Spleen (tissue), 11 donors: ENCODE measurements around the gene SMOC2. TPM values are rescaled to one million over a fixed set of nuclear protein-coding genes. Genes with fewer than 3 reads are reported as not detected.
"Not testable (repeated sequence)": the region's sequence is repeated elsewhere in the genome, so short reads cannot be mapped to it uniquely, and the experiment has no call there.

Experiments used
- DNase-seq: peaks from one replicate; pipeline ENCODE4 v3.0.0-alpha.2; 2020
- H3K27ac ChIP-seq, 8 donors: fragments of 200-600 bp; sonication (generic) in 7 of 8; 1 replicate in 4 of 8; 2 replicates in 4 of 8; pipeline versions ENCODE4 v1.5.0 to v1.8.0; 2016 to 2021; ENCODE audit warnings: inconsistent platforms in 4 of 8, mild to moderate bottlenecking in 4 of 8, moderate library complexity in 1 of 8
- H3K27me3 ChIP-seq, 7 donors: fragments of 200-600 bp; sonication (generic) in 6 of 7; replicated peaks in 1 of 7; 1 replicate in 4 of 7; 2 replicates in 3 of 7; pipeline versions ENCODE4 v1.5.0 to v1.8.0; 2016 to 2021; ENCODE audit warnings: inconsistent platforms in 3 of 7, mild to moderate bottlenecking in 1 of 7
- H3K36me3 ChIP-seq, 6 donors: fragments of 200-600 bp; sonication (generic) in 5 of 6; 1 replicate in 4 of 6; 2 replicates in 2 of 6; pipeline versions ENCODE4 v1.5.0 to v1.8.0; 2016 to 2021; ENCODE audit warnings: inconsistent platforms in 2 of 6
- H3K4me1 ChIP-seq, 6 donors: fragments of 200-600 bp; sonication (generic) in 5 of 6; 1 replicate in 3 of 6; 2 replicates in 3 of 6; pipeline versions ENCODE4 v1.5.0 to v1.8.0; 2016 to 2021; ENCODE audit warnings: inconsistent platforms in 3 of 6
- H3K4me3 ChIP-seq, 8 donors: fragments of 200-600 bp; sonication (generic) in 7 of 8; 1 replicate in 4 of 8; 2 replicates in 4 of 8; pipeline versions ENCODE4 v1.5.0 to v1.8.0; 2016 to 2021; ENCODE audit warnings: inconsistent platforms in 4 of 8, mild to moderate bottlenecking in 4 of 8, moderate library complexity in 2 of 8
- H3K9me3 ChIP-seq, 8 donors: fragments of 200-600 bp; sonication (generic) in 7 of 8; 1 replicate in 4 of 8; 2 replicates in 4 of 8; pipeline versions ENCODE4 v1.5.0 to v1.8.0; 2016 to 2021; ENCODE audit warnings: inconsistent platforms in 4 of 8
- POLR2A ChIP-seq, 3 donors: fragments of 450-650 bp; IDR thresholded peaks; one replicate each; pipeline ENCODE4 v1.5.1; 2017; ENCODE audit warnings: antibody characterized with exemption in 3 of 3, mild to moderate bottlenecking in 1 of 3
- POLR2AphosphoS5 ChIP-seq, 3 donors: sonication (generic); formaldehyde crosslinking; IDR thresholded peaks; one replicate each; pipeline ENCODE4 v1.5.1; 2017; ENCODE audit warnings: antibody characterized with exemption in 3 of 3
- WGBS, 5 donors: extraction: QIAGEN DNeasy Blood & Tissue Kit in 3 of 5; methylation state at CpG; one replicate each; pipeline versions ENCODE4 v1.1.5 to v1.1.7; 2013 to 2018; 5-methylcytosine and 5-hydroxymethylcytosine counted together
- intact Hi-C: fragments of 100-400 bp; cut with DNase I; formaldehyde crosslinking; loops from one replicate; pipeline ENCODE4 v1.15.0; 2023; ENCODE audit warnings: low total_unique reads
- polyA plus RNA-seq, 3 donors: library from polyadenylated mRNA; stranded (reverse); fragments of 200-250 nt; gene quantifications; one replicate each; pipeline ENCODE4 v1.2.1, GENCODE V29; 2013
- total RNA-seq, 7 donors: library from RNA; depleted of rRNA in 3 of 7; stranded (reverse); fragments of >200 nt in 3 of 7; fragmentation: NEBNext Ultra II Directional in 4 of 7; extraction: Animal tissue kit (Norgen Biotek cat#: 25700) in 4 of 7; gene quantifications; one replicate each; pipeline versions ENCODE4 v1.1.0 to v1.2.1, GENCODE V29; 2016 to 2021
- TF ChIP-seq, protein P1 (sequence below), 11 experiments: fragments of 200-600 bp in 7 of 11; fragments of 450-650 bp in 4 of 11; sonication (generic) in 4 of 11; IDR thresholded peaks in 8 of 11; conservative IDR thresholded peaks in 3 of 11; 1 replicate in 7 of 11; 2 replicates in 4 of 11; pipeline versions ENCODE4 v1.4.0 to v1.8.0; 2016 to 2021; ENCODE audit warnings: antibody characterized with exemption in 11 of 11, inconsistent platforms in 4 of 11, mild to moderate bottlenecking in 1 of 11
- donor health status: healthy with polysubstance abuse.
- donor health status: DM: no; HTN: no; CAD: no; lungs with moderate emphysema.
- donor health status: DM: no; HTN: no; CAD: no.
- donor health status: Bipolar disorder and iron deficiency.
- donor health status: healthy.
- donor health status: DM: no; HTN: no; CAD: no.
- donor health status: DM: yes; HTN: yes; CAD: no.

The SMOC2 gene
- total and polyA plus RNA-seq, 10 donors, result 0.94 to 7.6 (median 1.8) TPM

DNA sequence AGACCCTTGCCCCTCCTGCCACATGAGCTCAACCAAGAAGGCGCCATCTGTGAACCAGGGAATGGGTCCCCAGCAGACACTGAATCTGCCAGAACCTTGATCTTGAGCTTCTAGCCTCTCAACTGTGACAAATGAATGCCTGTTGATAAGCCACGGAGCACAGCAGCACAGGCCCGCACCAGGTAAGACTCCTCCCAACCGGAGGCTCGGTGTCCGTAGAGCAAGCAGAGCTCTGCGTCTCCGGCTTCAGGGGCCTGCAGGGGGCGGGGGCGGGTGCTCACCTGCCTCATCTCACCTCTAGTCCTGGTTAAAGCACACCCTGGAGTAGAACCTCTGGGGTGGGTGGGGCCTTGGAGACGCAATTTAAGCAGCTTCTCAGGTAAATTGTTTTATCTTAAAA, 122.7 kb downstream of the SMOC2 start:
- H3K4me1 ChIP-seq, result no peaks in the 10 kb centered on the region
- intact Hi-C loops, result no loop called here
- no peak overlapping the region for H3K27ac ChIP-seq
- TF ChIP-seq POLR2AphosphoS5 (IDR thresholded peaks at IDR 0.05) (no peak), POLR2A (IDR thresholded peaks at IDR 0.05) (no peak)
- TF ChIP-seq, protein P1, sequence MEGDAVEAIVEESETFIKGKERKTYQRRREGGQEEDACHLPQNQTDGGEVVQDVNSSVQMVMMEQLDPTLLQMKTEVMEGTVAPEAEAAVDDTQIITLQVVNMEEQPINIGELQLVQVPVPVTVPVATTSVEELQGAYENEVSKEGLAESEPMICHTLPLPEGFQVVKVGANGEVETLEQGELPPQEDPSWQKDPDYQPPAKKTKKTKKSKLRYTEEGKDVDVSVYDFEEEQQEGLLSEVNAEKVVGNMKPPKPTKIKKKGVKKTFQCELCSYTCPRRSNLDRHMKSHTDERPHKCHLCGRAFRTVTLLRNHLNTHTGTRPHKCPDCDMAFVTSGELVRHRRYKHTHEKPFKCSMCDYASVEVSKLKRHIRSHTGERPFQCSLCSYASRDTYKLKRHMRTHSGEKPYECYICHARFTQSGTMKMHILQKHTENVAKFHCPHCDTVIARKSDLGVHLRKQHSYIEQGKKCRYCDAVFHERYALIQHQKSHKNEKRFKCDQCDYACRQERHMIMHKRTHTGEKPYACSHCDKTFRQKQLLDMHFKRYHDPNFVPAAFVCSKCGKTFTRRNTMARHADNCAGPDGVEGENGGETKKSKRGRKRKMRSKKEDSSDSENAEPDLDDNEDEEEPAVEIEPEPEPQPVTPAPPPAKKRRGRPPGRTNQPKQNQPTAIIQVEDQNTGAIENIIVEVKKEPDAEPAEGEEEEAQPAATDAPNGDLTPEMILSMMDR (IDR thresholded peaks at IDR 0.05 in 8 of 11, conservative IDR thresholded peaks at IDR 0.05 in 3 of 11), result no peak
- peaks cover 0 to 38% (median 0%) of the 10 kb centered on the region in 7 donors for H3K27me3 ChIP-seq
- no peaks in the 10 kb centered on the region for H3K36me3 ChIP-seq
- no peaks in the 10 kb centered on the region for H3K9me3 ChIP-seq
- no peak for DNase-seq
- WGBS, 5 donors, result 63 to 72% (median 70%) methylated on average over 11 of the region's 11 CpGs
- no peak overlapping the region for H3K4me3 ChIP-seq

DNA sequence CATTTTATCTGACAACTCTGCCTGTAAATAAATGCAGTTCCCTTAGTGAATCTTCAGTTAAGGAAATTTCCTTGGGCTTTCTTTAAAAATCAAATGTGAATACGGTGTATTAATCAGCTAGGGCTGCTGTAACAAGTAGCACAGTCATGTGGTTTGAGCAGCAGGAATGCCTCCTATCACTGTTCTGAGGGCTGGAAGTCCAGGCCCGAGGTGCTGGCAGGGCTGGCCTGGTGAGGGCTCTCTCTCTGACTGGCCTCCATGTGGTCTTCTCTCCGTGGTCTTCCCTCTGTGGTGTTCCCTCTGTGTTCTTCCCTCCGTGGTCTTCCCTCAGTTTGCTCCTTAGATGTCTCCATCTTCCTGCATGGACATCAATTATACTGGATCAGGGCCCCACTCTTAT, 124.1 kb downstream of the SMOC2 start:
- no peak overlapping the region for H3K4me3 ChIP-seq
- no peak overlapping the region for H3K27ac ChIP-seq
- H3K27me3 ChIP-seq, result peaks cover 0 to 38% (median 0%) of the 10 kb centered on the region in 7 donors
- no peaks in the 10 kb centered on the region for H3K4me1 ChIP-seq
- 73 to 88% (median 85%) methylated on average over 4 of the region's 4 CpGs for WGBS, 5 donors
- no peak for DNase-seq
- no peaks in the 10 kb centered on the region for H3K9me3 ChIP-seq
- no peaks in the 10 kb centered on the region for H3K36me3 ChIP-seq
- intact Hi-C loops, result no loop called here
- no peak for TF ChIP-seq POLR2A (IDR thresholded peaks at IDR 0.05)
- TF ChIP-seq, protein P1 (IDR thresholded peaks at IDR 0.05 in 8 of 11, conservative IDR thresholded peaks at IDR 0.05 in 3 of 11), result no peak
- no peak for TF ChIP-seq POLR2AphosphoS5 (IDR thresholded peaks at IDR 0.05)

DNA sequence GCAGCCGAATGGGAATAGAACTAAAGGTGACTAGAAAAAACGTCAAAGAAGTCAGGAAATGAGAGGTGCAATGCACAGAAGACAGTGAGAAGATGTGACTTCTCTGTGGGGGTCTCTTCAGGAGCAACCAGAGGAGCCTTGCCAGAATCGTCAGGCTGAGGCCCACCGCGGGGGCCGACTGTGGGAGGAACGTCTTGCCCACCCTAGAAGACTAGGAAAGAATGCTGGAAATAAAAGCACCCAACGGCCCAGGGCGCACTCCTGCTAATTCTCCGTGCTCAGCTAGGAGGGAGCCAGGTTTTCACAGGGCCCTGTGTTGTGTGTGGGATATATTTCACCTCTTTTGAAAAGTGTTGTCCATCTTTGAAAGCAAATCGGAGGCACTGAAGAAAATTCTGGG, 129.2 kb downstream of the SMOC2 start:
- H3K9me3 ChIP-seq, result peaks cover 0 to 3% (median 0%) of the 10 kb centered on the region in 8 donors
- TF ChIP-seq POLR2A (IDR thresholded peaks at IDR 0.05), result no peak
- TF ChIP-seq POLR2AphosphoS5 (IDR thresholded peaks at IDR 0.05), result no peak
- TF ChIP-seq, protein P1 (IDR thresholded peaks at IDR 0.05 in 8 of 11, conservative IDR thresholded peaks at IDR 0.05 in 3 of 11), result no peak
- no peaks in the 10 kb centered on the region for H3K4me1 ChIP-seq
- 70 to 84% (median 76%) methylated on average over 11 of the region's 11 CpGs for WGBS, 5 donors
- peaks cover 0 to 10% (median 0%) of the 10 kb centered on the region in 7 donors for H3K27me3 ChIP-seq
- no peak for DNase-seq
- no peaks in the 10 kb centered on the region for H3K36me3 ChIP-seq
- intact Hi-C loops, result no loop called here
- H3K4me3 ChIP-seq, result no peak overlapping the region
- no peak overlapping the region for H3K27ac ChIP-seq

DNA sequence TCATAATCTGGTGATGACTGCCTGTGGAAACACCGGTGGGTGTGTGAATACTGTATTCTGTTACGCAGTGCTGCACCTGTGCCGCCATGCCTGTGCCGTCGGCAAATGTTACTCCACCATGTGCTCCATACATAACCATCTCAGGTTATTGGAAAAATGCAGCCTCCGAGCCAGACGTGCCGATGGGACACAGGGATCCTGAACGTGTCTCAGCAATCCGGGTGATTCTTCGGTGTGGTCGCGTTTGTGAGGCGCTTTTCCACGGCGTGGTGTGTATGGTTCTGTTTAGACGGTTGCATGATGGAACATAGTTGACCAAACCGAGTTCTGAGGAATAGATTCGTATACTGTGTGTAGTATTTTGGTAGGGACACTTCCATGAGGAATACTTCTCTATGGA, 130.3 kb downstream of the SMOC2 start:
- Histone ChIP-seq H3K4me1 (no peaks in the 10 kb centered on the region), H3K36me3 (no peaks in the 10 kb centered on the region), H3K9me3 (peaks cover 0 to 3% (median 0%) of the 10 kb centered on the region in 8 donors), H3K27ac (no peak overlapping the region), H3K4me3 (no peak overlapping the region), H3K27me3 (peaks cover 0 to 7% (median 0%) of the 10 kb centered on the region in 7 donors)
- no peak for TF ChIP-seq POLR2A (IDR thresholded peaks at IDR 0.05)
- no peak for TF ChIP-seq POLR2AphosphoS5 (IDR thresholded peaks at IDR 0.05)
- TF ChIP-seq, protein P1 (IDR thresholded peaks at IDR 0.05 in 8 of 11, conservative IDR thresholded peaks at IDR 0.05 in 3 of 11), result no peak
- intact Hi-C loops, result no loop called here
- 94 to 97% (median 96%) methylated on average over 19 of the region's 19 CpGs for WGBS, 5 donors
- DNase-seq, result no peak

DNA sequence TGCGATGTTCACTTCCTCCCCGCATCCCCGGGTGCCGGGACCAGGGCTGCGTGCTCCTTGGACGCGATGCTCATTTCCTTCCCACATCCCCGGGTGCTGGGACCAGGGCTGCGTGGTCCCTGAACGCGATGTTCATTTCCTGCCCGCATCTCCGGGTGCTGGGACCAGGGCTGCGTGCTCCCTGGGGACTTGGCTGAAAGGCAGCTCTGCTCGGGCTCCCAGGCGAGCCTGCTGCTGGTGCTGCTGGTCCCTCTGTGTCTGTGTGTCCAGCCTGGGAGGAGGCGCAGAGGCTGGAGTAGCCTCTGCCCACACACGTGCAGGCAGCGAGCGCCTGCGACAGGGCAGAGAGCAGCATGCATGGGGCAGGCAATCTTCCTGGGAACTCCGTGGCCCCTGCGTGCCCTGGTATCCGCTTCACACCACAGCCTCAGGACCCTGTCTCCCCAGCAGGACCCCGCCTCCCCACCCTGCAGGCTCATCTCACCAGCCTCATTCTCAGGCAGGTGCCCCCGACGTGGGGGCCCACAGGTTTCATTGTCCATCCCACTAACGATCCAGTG, 132.4 kb downstream of the SMOC2 start:
- WGBS, 5 donors, result 85 to 90% (median 88%) methylated on average over 10 to 25 of the region's 28 CpGs
- H3K27me3 ChIP-seq, H3K4me1 ChIP-seq, intact Hi-C loops, H3K9me3 ChIP-seq, H3K4me3 ChIP-seq, DNase-seq, H3K27ac ChIP-seq, H3K36me3 ChIP-seq: not testable (repeated sequence)
